Measurements from ENCODE around the gene PLCB4. TPM values are rescaled to one million over a fixed set of nuclear protein-coding genes. Genes with fewer than 3 reads are reported as not detected.

The PLCB4 gene
- total and polyA plus RNA-seq, 5 donors: 9.4 to 42.2 (median 27.7) TPM

DNA sequence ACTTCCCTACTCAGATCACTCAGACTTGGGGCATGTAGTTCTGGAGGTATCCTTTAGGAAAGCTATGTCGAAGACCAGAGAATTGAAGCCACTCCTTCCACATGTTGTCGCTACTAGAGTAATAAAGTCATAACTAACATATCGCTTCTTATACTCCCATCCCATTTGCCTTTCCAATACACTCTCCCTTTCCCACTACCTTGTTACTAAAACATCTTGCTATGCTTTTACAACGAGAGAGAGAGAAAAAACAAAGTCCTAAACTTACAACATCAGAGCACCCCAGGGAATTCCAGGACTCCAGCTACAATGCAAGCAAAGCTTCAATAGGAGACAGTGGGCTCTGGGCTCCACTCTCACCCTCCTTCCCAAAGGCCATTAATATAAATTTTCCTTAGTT lies 440.4 kb downstream of the PLCB4 start:
- Histone ChIP-seq H3K27me3 (ENCODE audit: control insufficient read depth, insufficient read depth) (peaks cover 4% of the 10 kb centered on the region), H3K9me3 (ENCODE audit: control insufficient read depth, low read length) (no peaks in the 10 kb centered on the region), H3K4me3 (ENCODE audit: low read length) (no peak overlapping the region), H3K27ac (ENCODE audit: low read length) (no peak overlapping the region), H3K4me1 (ENCODE audit: control insufficient read depth, insufficient read depth, low read length) (peaks cover 3% of the 10 kb centered on the region)
- no peak for ATAC-seq
- 36% methylated on average over 4 of the region's 4 CpGs for WGBS
- intact Hi-C loops (cut with DNase I): no loop called here
- no peak for DNase-seq

DNA sequence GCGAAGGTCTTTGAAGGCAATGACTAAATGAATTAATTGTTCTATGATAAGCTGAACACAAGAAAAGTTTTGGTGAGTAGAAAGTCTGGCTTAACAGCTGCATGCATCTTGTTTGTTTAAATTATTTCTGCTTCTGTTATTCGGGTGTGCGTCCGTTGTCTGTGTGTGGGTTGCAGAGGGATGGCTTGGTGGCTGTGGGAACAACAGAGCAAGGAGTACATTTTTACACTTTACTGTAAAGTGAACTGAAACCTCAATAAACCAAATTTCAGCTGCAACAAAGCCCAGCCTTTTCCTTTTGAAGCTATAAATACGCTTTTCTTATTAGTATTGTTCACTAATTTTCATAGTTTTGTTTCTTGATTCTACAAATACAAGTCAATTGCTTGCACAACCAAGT lies 442.0 kb downstream of the PLCB4 start:
- intact Hi-C loops (cut with DNase I): no loop called here
- H3K27ac ChIP-seq (ENCODE audit: low read length): no peak overlapping the region
- ATAC-seq (no peak), DNase-seq (no peak)
- H3K27me3 ChIP-seq (ENCODE audit: control insufficient read depth, insufficient read depth): peaks cover 4% of the 10 kb centered on the region
- 75% methylated on average over 5 of the region's 5 CpGs for whole genome bisulfite sequencing
- no peak overlapping the region for H3K4me3 ChIP-seq (ENCODE audit: low read length)
- peaks cover 7% of the 10 kb centered on the region for H3K4me1 ChIP-seq (ENCODE audit: control insufficient read depth, insufficient read depth, low read length)
- no peaks in the 10 kb centered on the region for H3K9me3 ChIP-seq (ENCODE audit: control insufficient read depth, low read length)

DNA sequence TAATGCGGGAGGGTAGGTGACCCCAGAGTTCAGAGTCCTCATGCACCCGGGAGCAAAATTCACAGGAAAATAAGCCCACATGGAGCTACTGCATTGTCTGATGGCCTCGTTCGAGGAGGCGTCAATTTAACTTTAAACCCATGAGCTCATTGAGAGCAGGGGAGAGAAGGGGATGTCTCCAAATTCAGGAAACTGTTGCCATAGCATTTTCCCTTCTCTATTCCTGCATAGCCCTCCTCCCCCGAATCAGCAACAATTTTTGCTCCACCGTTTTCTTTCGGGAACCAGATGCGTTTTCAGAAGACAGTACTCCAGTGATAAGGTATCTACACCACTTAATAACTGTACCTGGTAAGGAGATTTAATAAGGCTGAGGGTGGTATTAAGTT lies 445.2 kb downstream of the PLCB4 start:
- Histone ChIP-seq H3K4me3 (ENCODE audit: low read length) (no peak overlapping the region), H3K9me3 (ENCODE audit: control insufficient read depth, low read length) (no peaks in the 10 kb centered on the region), H3K27me3 (ENCODE audit: control insufficient read depth, insufficient read depth) (peaks cover 4% of the 10 kb centered on the region), H3K4me1 (ENCODE audit: control insufficient read depth, insufficient read depth, low read length) (peaks cover 4% of the 10 kb centered on the region), H3K27ac (ENCODE audit: low read length) (no peak overlapping the region)
- DNase-seq (no peak), ATAC-seq (no peak)
- intact Hi-C loops (cut with DNase I): no loop called here
- 6% methylated on average over 9 of the region's 9 CpGs for WGBS

DNA sequence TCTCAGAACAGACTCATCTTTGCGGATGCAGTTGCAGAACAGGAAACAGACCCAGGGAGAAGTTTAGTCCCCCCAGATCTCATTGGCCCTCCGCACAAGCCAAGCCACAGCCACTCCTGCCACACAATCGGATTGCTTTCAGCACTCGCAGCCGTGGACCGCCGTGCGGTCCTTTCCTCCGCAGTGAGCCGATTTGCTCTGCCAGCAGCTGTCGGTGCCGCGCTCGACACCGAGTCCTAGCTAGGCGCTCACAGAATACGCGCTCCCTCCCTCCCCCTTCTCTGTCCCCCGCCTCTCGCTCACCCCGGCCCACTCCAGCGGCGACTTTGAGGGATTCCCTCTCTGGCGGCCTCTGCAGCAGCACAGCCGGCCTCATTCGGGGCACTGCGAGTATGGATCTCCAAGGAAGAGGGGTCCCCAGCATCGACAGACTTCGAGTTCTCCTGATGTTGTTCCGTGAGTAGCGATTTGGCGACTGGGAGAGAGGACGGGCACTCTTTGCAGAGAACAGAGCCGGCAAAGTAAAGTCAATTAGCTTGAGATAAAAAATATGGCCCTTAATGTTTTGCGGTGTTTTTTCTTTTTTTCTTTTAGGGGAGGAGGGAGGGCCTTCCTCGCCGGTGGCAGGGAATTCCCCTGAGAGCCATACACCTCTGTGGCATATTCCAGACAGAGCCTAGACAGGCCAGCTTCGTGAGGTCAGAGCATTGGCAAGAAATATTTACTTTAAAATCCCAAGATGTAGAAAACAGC lies 445.8 kb downstream of the PLCB4 start, which contains the start of gene LAMP5:
LAMP5 (plus strand) TSS at position 130 of the 753 bp plus-strand sequence; CDS start at position 393, 263 bp downstream.
- no peak within 1 kb of the TSS for H3K27ac ChIP-seq (ENCODE audit: low read length)
- peak; percentile 52 to 68 for ATAC-seq
- WGBS: 1% methylated on average over 38 of the region's 38 CpGs
- peak in 2 of 3 donors; percentile 48 to 51 for DNase-seq
- H3K4me3 ChIP-seq (ENCODE audit: low read length): peak within 1 kb of the TSS; percentile 61
- peaks cover 4% of the 10 kb centered on the region for H3K27me3 ChIP-seq (ENCODE audit: control insufficient read depth, insufficient read depth)
- intact Hi-C loops (cut with DNase I): no loop called here
- peaks cover 4% of the 10 kb centered on the region for H3K4me1 ChIP-seq (ENCODE audit: control insufficient read depth, insufficient read depth, low read length)
- no peaks in the 10 kb centered on the region for H3K9me3 ChIP-seq (ENCODE audit: control insufficient read depth, low read length)

DNA sequence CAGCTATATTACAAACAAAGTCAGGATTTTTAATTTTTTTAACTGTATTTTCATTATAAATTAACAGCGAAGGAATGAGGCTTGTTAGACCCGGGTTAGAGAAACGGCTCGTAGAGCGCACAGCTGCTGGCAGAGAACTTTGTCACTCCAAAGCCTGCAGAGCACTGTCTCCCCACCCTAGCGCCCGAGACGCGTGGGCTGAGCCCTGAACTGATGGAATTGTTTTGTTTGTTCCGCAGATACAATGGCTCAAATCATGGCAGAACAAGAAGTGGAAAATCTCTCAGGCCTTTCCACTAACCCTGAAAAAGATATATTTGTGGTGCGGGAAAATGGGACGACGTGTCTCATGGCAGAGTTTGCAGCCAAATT lies 446.3 kb downstream of the PLCB4 start:
- H3K4me1 ChIP-seq (ENCODE audit: control insufficient read depth, insufficient read depth, low read length): peaks cover 4% of the 10 kb centered on the region
- DNase-seq (no peak), ATAC-seq (no peak)
- H3K27me3 ChIP-seq (ENCODE audit: control insufficient read depth, insufficient read depth): peaks cover 4% of the 10 kb centered on the region
- intact Hi-C loops (cut with DNase I): no loop called here
- WGBS: 3% methylated on average over 13 of the region's 13 CpGs
- H3K27ac ChIP-seq (ENCODE audit: low read length): no peak overlapping the region
- peak overlapping the region; percentile 61 for H3K4me3 ChIP-seq (ENCODE audit: low read length)
- no peaks in the 10 kb centered on the region for H3K9me3 ChIP-seq (ENCODE audit: control insufficient read depth, low read length)

DNA sequence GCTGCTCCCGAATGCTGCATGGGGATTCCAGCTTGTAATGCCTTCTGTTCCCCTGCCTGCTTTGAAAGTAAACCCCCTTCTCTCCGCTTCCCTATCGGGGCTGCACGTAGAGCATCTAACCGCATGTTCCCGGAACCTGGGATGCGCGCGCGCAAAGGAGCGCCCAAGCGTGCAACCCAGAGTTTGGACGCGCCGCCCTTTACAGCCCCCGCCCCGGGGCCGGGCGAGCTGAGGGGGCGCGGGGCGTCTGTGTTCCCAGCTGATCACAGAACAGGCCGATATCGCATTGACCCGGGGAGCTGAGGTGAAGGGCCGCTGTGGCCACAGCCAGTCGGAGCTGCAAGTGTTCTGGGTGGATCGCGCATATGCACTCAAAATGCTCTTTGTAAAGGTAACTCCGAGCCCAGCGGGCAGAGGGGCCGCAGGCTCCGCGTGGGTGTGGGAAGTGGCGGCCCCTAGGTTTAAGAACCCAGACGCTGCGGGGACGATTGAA lies 446.9 kb downstream of the PLCB4 start:
- peaks cover 4% of the 10 kb centered on the region for H3K27me3 ChIP-seq (ENCODE audit: control insufficient read depth, insufficient read depth)
- H3K9me3 ChIP-seq (ENCODE audit: control insufficient read depth, low read length): no peaks in the 10 kb centered on the region
- peaks cover 4% of the 10 kb centered on the region for H3K4me1 ChIP-seq (ENCODE audit: control insufficient read depth, insufficient read depth, low read length)
- intact Hi-C loops (cut with DNase I): no loop called here
- no peak overlapping the region for H3K27ac ChIP-seq (ENCODE audit: low read length)
- WGBS: 3% methylated on average over 38 of the region's 38 CpGs
- no peak for DNase-seq
- H3K4me3 ChIP-seq (ENCODE audit: low read length): no peak overlapping the region
- ATAC-seq: no peak

DNA sequence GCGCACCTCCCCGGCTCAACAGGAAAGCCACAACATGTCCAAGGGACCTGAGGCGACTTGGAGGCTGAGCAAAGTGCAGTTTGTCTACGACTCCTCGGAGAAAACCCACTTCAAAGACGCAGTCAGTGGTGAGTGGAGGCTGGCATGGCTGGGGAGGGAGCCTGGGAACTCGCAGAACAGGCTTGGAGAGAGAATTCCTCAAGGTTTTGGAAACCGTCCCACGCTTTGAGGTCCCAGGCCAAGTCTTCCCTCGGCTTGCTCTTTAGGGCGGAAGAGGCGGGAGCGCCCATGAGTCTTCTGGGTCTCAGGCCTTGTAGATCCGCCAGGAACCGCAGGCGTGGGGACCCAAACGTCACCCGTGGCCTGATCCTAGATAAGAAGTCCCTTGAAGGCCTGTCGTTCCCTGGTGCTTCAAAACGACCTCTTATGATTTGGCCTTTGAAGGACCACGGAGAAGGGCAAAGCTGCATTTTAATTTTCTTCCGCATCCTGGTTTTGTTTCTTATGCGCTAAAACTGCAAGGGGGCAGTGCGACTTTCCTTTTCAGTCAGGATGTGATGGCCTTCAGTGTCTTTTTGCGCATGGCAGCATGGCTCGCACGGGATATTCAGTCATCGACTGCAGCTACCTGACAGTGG lies 447.5 kb downstream of the PLCB4 start:
- no peak for ATAC-seq
- H3K27me3 ChIP-seq (ENCODE audit: control insufficient read depth, insufficient read depth): peaks cover 4% of the 10 kb centered on the region
- 4% methylated on average over 28 of the region's 28 CpGs for WGBS
- no peak overlapping the region for H3K4me3 ChIP-seq (ENCODE audit: low read length)
- H3K9me3 ChIP-seq (ENCODE audit: control insufficient read depth, low read length): no peaks in the 10 kb centered on the region
- intact Hi-C loops (cut with DNase I): no loop called here
- H3K4me1 ChIP-seq (ENCODE audit: control insufficient read depth, insufficient read depth, low read length): peaks cover 4% of the 10 kb centered on the region
- no peak overlapping the region for H3K27ac ChIP-seq (ENCODE audit: low read length)
- DNase-seq: no peak

DNA sequence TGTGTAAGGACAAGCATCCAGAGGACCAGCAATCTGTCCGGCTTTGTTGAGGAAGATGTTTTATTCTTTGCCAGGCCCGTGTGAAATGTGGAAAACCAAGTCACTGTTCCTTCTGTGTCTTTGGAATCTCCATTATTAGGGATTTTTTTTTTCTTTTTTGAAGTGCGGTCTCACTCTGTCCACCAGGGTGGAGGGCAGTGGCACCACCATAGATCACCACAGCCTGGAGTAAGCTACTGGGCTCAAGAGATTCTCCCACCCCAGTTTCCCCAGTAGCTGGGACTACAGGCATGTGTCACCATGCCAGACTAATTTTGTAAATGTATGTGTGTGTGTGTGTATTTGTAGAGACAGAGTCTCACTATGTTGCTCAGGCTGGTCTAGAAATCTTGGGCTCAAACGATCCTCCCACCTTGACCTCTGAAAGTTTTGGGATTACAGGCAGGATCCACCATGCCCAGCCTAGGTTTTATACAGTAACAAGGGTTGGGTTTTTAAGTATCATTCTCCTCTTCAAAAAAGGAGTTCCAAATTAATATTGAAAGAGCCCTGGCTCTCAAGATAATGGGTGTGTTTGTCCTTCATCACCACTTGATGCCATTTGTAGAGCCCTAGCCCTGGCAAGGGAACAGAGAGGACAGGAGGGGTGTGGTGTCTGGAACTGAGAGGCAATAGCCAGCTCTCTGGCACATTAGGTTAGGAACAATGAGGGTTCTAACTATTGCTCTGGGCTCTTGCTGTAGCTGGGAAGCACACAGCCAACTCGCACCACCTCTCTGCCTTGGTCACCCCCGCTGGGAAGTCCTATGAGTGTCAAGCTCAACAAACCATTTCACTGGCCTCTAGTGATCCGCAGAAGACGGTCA lies 448.6 kb downstream of the PLCB4 start:
- 61% methylated on average over 8 of the region's 8 CpGs for WGBS
- Histone ChIP-seq H3K4me3 (ENCODE audit: low read length) (no peak overlapping the region), H3K4me1 (ENCODE audit: control insufficient read depth, insufficient read depth, low read length) (peaks cover 4% of the 10 kb centered on the region), H3K9me3 (ENCODE audit: control insufficient read depth, low read length) (no peaks in the 10 kb centered on the region), H3K27me3 (ENCODE audit: control insufficient read depth, insufficient read depth) (peaks cover 4% of the 10 kb centered on the region), H3K27ac (ENCODE audit: low read length) (no peak overlapping the region)
- DNase-seq (no peak), ATAC-seq (no peak)
- intact Hi-C loops (cut with DNase I): no loop called here

DNA sequence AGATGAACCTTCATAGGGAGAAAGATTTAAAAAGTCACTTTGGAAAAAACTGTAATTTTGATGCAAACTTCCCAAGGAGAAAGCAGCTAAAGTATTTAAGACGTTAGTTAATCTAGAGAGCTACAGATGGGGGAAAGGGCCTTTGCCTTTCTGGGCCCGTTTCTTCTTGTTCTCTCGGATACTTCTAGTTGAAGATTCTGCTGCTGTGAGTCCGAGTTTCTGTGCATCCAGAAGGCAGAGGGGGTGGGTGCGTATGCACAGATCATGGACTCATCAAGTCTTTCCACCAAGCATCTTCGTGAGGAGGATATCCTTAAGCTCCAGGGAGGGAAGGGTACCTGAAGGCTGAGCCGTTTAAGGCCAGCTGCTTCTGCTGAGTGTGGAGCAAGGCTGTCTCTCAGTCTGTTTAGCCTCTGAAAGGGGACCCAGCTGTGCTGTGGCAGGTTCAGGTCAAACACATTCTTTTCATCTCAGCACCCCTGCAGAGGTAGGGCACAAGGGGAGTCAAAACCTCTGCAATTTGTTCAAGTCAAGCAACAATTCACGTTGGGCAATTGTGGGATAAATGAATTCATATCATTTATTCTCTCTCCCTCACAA lies 449.8 kb downstream of the PLCB4 start:
- no peak for ATAC-seq
- H3K4me1 ChIP-seq (ENCODE audit: control insufficient read depth, insufficient read depth, low read length): peaks cover 4% of the 10 kb centered on the region
- no peak for DNase-seq
- WGBS: 48% methylated on average over 8 of the region's 8 CpGs
- no peak overlapping the region for H3K4me3 ChIP-seq (ENCODE audit: low read length)
- H3K27ac ChIP-seq (ENCODE audit: low read length): no peak overlapping the region
- intact Hi-C loops (cut with DNase I): no loop called here
- peaks cover 4% of the 10 kb centered on the region for H3K27me3 ChIP-seq (ENCODE audit: control insufficient read depth, insufficient read depth)
- H3K9me3 ChIP-seq (ENCODE audit: control insufficient read depth, low read length): no peaks in the 10 kb centered on the region

DNA sequence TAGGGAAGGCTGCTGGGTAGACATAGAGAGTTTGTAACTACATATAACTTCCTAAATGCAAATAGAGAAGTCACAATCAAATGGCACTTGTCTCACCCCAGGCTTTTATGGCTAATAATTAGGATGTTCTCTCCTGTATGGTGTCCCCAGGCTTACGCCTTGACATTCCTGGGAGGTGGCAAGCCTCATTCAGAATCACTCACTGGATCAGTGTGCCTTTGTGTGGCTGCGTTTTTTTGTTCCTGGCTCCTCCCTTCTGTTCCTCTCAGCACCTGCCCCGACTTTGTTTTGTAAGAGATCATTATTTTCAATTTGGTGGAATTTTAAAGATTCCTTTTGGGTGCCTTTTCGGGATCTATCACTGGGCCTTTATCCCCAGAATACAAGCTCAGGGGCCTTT lies 451.2 kb downstream of the PLCB4 start:
- WGBS: 82% methylated on average over 4 of the region's 4 CpGs
- ATAC-seq: no peak
- H3K4me1 ChIP-seq (ENCODE audit: control insufficient read depth, insufficient read depth, low read length): peaks cover 4% of the 10 kb centered on the region
- no peaks in the 10 kb centered on the region for H3K9me3 ChIP-seq (ENCODE audit: control insufficient read depth, low read length)
- no peak overlapping the region for H3K4me3 ChIP-seq (ENCODE audit: low read length)
- no peak for DNase-seq
- H3K27ac ChIP-seq (ENCODE audit: low read length): no peak overlapping the region
- H3K27me3 ChIP-seq (ENCODE audit: control insufficient read depth, insufficient read depth): no peaks in the 10 kb centered on the region
- intact Hi-C loops (cut with DNase I): no loop called here
